Spleen (tissue), 11 donors: Measurements from ENCODE around the gene NFU1. TPM values are rescaled to one million over a fixed set of nuclear protein-coding genes. Genes with fewer than 3 reads are reported as not detected.
"Not testable (repeated sequence)": the region's sequence is repeated elsewhere in the genome, so short reads cannot be mapped to it uniquely, and the experiment has no call there.

ENCODE experiments used
- DNase-seq: peaks from one replicate; pipeline ENCODE4 v3.0.0-alpha.2; 2020
- H3K27ac ChIP-seq, 8 donors: fragments of 200-600 bp; sonication (generic) in 7 of 8; 1 replicate in 4 of 8; 2 replicates in 4 of 8; pipeline versions ENCODE4 v1.5.0 to v1.8.0; 2016 to 2021; ENCODE audit warnings: inconsistent platforms in 4 of 8, mild to moderate bottlenecking in 4 of 8, moderate library complexity in 1 of 8
- H3K27me3 ChIP-seq, 7 donors: fragments of 200-600 bp; sonication (generic) in 6 of 7; replicated peaks in 1 of 7; 1 replicate in 4 of 7; 2 replicates in 3 of 7; pipeline versions ENCODE4 v1.5.0 to v1.8.0; 2016 to 2021; ENCODE audit warnings: inconsistent platforms in 3 of 7, mild to moderate bottlenecking in 1 of 7
- H3K36me3 ChIP-seq, 6 donors: fragments of 200-600 bp; sonication (generic) in 5 of 6; 1 replicate in 4 of 6; 2 replicates in 2 of 6; pipeline versions ENCODE4 v1.5.0 to v1.8.0; 2016 to 2021; ENCODE audit warnings: inconsistent platforms in 2 of 6
- H3K4me1 ChIP-seq, 6 donors: fragments of 200-600 bp; sonication (generic) in 5 of 6; 1 replicate in 3 of 6; 2 replicates in 3 of 6; pipeline versions ENCODE4 v1.5.0 to v1.8.0; 2016 to 2021; ENCODE audit warnings: inconsistent platforms in 3 of 6
- H3K4me3 ChIP-seq, 8 donors: fragments of 200-600 bp; sonication (generic) in 7 of 8; 1 replicate in 4 of 8; 2 replicates in 4 of 8; pipeline versions ENCODE4 v1.5.0 to v1.8.0; 2016 to 2021; ENCODE audit warnings: inconsistent platforms in 4 of 8, mild to moderate bottlenecking in 4 of 8, moderate library complexity in 2 of 8
- H3K9me3 ChIP-seq, 8 donors: fragments of 200-600 bp; sonication (generic) in 7 of 8; 1 replicate in 4 of 8; 2 replicates in 4 of 8; pipeline versions ENCODE4 v1.5.0 to v1.8.0; 2016 to 2021; ENCODE audit warnings: inconsistent platforms in 4 of 8
- POLR2A ChIP-seq, 3 donors: fragments of 450-650 bp; IDR thresholded peaks; one replicate each; pipeline ENCODE4 v1.5.1; 2017; ENCODE audit warnings: antibody characterized with exemption in 3 of 3, mild to moderate bottlenecking in 1 of 3
- POLR2AphosphoS5 ChIP-seq, 3 donors: sonication (generic); formaldehyde crosslinking; IDR thresholded peaks; one replicate each; pipeline ENCODE4 v1.5.1; 2017; ENCODE audit warnings: antibody characterized with exemption in 3 of 3
- WGBS, 5 donors: extraction: QIAGEN DNeasy Blood & Tissue Kit in 3 of 5; methylation state at CpG; one replicate each; pipeline versions ENCODE4 v1.1.5 to v1.1.7; 2013 to 2018; 5-methylcytosine and 5-hydroxymethylcytosine counted together
- intact Hi-C: fragments of 100-400 bp; cut with DNase I; formaldehyde crosslinking; loops from one replicate; pipeline ENCODE4 v1.15.0; 2023; ENCODE audit warnings: low total_unique reads
- polyA plus RNA-seq, 3 donors: library from polyadenylated mRNA; stranded (reverse); fragments of 200-250 nt; gene quantifications; one replicate each; pipeline ENCODE4 v1.2.1, GENCODE V29; 2013
- total RNA-seq, 7 donors: library from RNA; depleted of rRNA in 3 of 7; stranded (reverse); fragments of >200 nt in 3 of 7; fragmentation: NEBNext Ultra II Directional in 4 of 7; extraction: Animal tissue kit (Norgen Biotek cat#: 25700) in 4 of 7; gene quantifications; one replicate each; pipeline versions ENCODE4 v1.1.0 to v1.2.1, GENCODE V29; 2016 to 2021
- TF ChIP-seq, protein P1 (sequence below), 11 experiments: fragments of 200-600 bp in 7 of 11; fragments of 450-650 bp in 4 of 11; sonication (generic) in 4 of 11; IDR thresholded peaks in 8 of 11; conservative IDR thresholded peaks in 3 of 11; 1 replicate in 7 of 11; 2 replicates in 4 of 11; pipeline versions ENCODE4 v1.4.0 to v1.8.0; 2016 to 2021; ENCODE audit warnings: antibody characterized with exemption in 11 of 11, inconsistent platforms in 4 of 11, mild to moderate bottlenecking in 1 of 11
- donor health status: healthy with polysubstance abuse.
- donor health status: DM: no; HTN: no; CAD: no; lungs with moderate emphysema.
- donor health status: DM: no; HTN: no; CAD: no.
- donor health status: Bipolar disorder and iron deficiency.
- donor health status: healthy.
- donor health status: DM: no; HTN: no; CAD: no.
- donor health status: DM: yes; HTN: yes; CAD: no.

The NFU1 gene
- total and polyA plus RNA-seq, 10 donors = 24.8 to 53.0 (median 33.2) TPM

DNA sequence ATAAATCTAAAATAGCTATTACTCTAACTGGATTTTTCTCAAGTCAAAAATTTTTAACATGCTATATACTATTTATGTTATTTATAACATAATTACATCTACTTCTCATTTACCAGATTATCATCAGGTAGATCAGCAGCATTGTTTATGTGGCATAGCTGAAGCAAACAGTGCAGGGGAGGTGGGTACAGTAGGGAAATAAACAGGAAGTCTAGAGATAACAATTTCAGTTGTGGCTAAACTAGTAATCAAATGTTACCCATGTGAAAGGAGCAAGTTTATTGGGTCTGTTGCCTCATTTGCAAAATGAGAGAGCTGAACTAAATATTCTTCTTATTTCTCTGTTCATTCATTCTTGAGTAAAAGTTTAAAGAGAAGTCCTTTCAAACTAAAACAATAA, 77.9 kb downstream of the NFU1 start:
- Histone ChIP-seq H3K9me3 (no peaks in the 10 kb centered on the region), H3K4me3 (no peak overlapping the region), H3K27ac (no peak overlapping the region), H3K4me1 (no peaks in the 10 kb centered on the region), H3K36me3 (peaks cover 5 to 100% (median 92%) of the 10 kb centered on the region in 6 donors), H3K27me3 (no peaks in the 10 kb centered on the region)
- DNase-seq = no peak
- TF ChIP-seq, protein P1, sequence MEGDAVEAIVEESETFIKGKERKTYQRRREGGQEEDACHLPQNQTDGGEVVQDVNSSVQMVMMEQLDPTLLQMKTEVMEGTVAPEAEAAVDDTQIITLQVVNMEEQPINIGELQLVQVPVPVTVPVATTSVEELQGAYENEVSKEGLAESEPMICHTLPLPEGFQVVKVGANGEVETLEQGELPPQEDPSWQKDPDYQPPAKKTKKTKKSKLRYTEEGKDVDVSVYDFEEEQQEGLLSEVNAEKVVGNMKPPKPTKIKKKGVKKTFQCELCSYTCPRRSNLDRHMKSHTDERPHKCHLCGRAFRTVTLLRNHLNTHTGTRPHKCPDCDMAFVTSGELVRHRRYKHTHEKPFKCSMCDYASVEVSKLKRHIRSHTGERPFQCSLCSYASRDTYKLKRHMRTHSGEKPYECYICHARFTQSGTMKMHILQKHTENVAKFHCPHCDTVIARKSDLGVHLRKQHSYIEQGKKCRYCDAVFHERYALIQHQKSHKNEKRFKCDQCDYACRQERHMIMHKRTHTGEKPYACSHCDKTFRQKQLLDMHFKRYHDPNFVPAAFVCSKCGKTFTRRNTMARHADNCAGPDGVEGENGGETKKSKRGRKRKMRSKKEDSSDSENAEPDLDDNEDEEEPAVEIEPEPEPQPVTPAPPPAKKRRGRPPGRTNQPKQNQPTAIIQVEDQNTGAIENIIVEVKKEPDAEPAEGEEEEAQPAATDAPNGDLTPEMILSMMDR (IDR thresholded peaks at IDR 0.05 in 8 of 11, conservative IDR thresholded peaks at IDR 0.05 in 3 of 11) = no peak
- TF ChIP-seq POLR2A (IDR thresholded peaks at IDR 0.05) (no peak), POLR2AphosphoS5 (IDR thresholded peaks at IDR 0.05) (no peak)
- intact Hi-C loops = no loop called here

GRCh38 chr2:69358914-69359313, 78.3 kb downstream of the NFU1 start:
- peaks cover 5 to 100% (median 93%) of the 10 kb centered on the region in 6 donors for H3K36me3 ChIP-seq
- intact Hi-C loops = no loop called here
- no peak for TF ChIP-seq POLR2AphosphoS5 (IDR thresholded peaks at IDR 0.05)
- no peak for TF ChIP-seq POLR2A (IDR thresholded peaks at IDR 0.05)
- TF ChIP-seq, protein P1 (IDR thresholded peaks at IDR 0.05 in 8 of 11, conservative IDR thresholded peaks at IDR 0.05 in 3 of 11) = no peak

GRCh38 chr2:69356471-69356870, 80.8 kb downstream of the NFU1 start:
- intact Hi-C loops = no loop called here
- H3K4me1 ChIP-seq = no peaks in the 10 kb centered on the region
- H3K27ac ChIP-seq = no peak overlapping the region
- no peaks in the 10 kb centered on the region for H3K9me3 ChIP-seq
- TF ChIP-seq POLR2AphosphoS5 (IDR thresholded peaks at IDR 0.05) (no peak), POLR2A (IDR thresholded peaks at IDR 0.05) (no peak)
- TF ChIP-seq, protein P1 (IDR thresholded peaks at IDR 0.05 in 8 of 11, conservative IDR thresholded peaks at IDR 0.05 in 3 of 11) = no peak
- H3K4me3 ChIP-seq = no peak overlapping the region
- peaks cover 0 to 100% (median 84%) of the 10 kb centered on the region in 6 donors for H3K36me3 ChIP-seq
- 95 to 99% (median 98%) methylated on average over 5 of the region's 5 CpGs for WGBS, 5 donors
- H3K27me3 ChIP-seq = no peaks in the 10 kb centered on the region
- no peak for DNase-seq

More at GRCh38 chr2:69358914-69359313, 78.3 kb downstream of the NFU1 start:
- DNase-seq = no peak
- no peak overlapping the region for H3K27ac ChIP-seq
- no peaks in the 10 kb centered on the region for H3K27me3 ChIP-seq
- 70 to 92% (median 78%) methylated on average over 3 of the region's 3 CpGs for whole genome bisulfite sequencing, 5 donors
- H3K9me3 ChIP-seq = no peaks in the 10 kb centered on the region
- no peaks in the 10 kb centered on the region for H3K4me1 ChIP-seq
- H3K4me3 ChIP-seq = no peak overlapping the region

GRCh38 chr2:69354976-69355375, 82.3 kb downstream of the NFU1 start:
- peaks cover 0 to 100% (median 74%) of the 10 kb centered on the region in 6 donors for H3K36me3 ChIP-seq
- H3K27me3 ChIP-seq, intact Hi-C loops, H3K27ac ChIP-seq, H3K4me1 ChIP-seq, H3K9me3 ChIP-seq, DNase-seq, H3K4me3 ChIP-seq: not testable (repeated sequence)
- 84 to 94% (median 88%) methylated on average over 3 of the region's 3 CpGs for WGBS, 5 donors

DNA sequence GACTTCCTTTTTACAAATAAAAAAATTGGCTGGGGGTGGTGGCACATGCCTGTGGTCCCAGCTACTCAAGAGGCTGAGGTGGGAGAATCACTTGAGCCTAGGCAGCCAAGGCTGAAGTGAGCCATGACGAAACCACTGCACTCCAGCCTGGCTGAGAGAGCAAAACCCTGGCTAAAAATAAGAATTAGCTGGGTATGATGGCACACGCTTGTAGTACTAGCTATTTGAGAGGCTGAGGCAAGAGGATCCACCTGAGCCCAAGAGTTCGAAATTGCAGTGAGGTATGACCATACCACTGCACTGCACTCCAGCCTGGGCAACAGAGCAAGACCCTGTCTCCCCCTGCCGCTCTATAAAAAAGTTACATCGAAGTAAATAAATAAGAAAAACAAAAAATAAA, 83.9 kb downstream of the NFU1 start:
- 94 to 98% (median 96%) methylated on average over 5 of the region's 5 CpGs for WGBS, 5 donors
- Histone ChIP-seq H3K36me3 (peaks cover 0 to 100% (median 77%) of the 10 kb centered on the region in 6 donors), H3K27me3 (no peaks in the 10 kb centered on the region), H3K9me3 (no peaks in the 10 kb centered on the region), H3K4me3 (no peak overlapping the region), H3K27ac (no peak overlapping the region), H3K4me1 (no peaks in the 10 kb centered on the region)
- DNase-seq = no peak
- intact Hi-C loops = no loop called here
- TF ChIP-seq, protein P1 (IDR thresholded peaks at IDR 0.05 in 8 of 11, conservative IDR thresholded peaks at IDR 0.05 in 3 of 11) = no peak
